Lower lobe of right lung (tissue), 2 donors: Measurements from ENCODE around the gene DKK2. TPM values are rescaled to one million over a fixed set of nuclear protein-coding genes. Genes with fewer than 3 reads are reported as not detected.

Experiments used
- ATAC-seq, 2 donors: fragments of 200-7000 bp; cut with Tn5 transposase; one replicate each; pipeline ENCODE4 v1.9.1; 2020 to 2022; ENCODE audit warnings: mild to moderate bottlenecking in 2 of 2, moderate library complexity in 2 of 2
- DNase-seq: peaks from one replicate; pipeline ENCODE4 v3.0.0-alpha.2; 2020
- H3K27ac ChIP-seq: fragments of 200-600 bp; one replicate; pipeline ENCODE4 v1.8.0; 2022
- H3K27me3 ChIP-seq: fragments of 200-600 bp; one replicate; pipeline ENCODE4 v1.8.0; 2022; ENCODE audit warnings: low read depth
- H3K36me3 ChIP-seq: fragments of 200-600 bp; one replicate; pipeline ENCODE4 v1.8.0; 2022; ENCODE audit warnings: mild to moderate bottlenecking
- H3K4me1 ChIP-seq: fragments of 200-600 bp; one replicate; pipeline ENCODE4 v1.8.0; 2022
- H3K4me3 ChIP-seq: fragments of 200-600 bp; one replicate; pipeline ENCODE4 v1.8.0; 2022; ENCODE audit warnings: mild to moderate bottlenecking
- H3K9me3 ChIP-seq: fragments of 200-600 bp; one replicate; pipeline ENCODE4 v1.8.0; 2022
- intact Hi-C: fragments of 100-400 bp; cut with DNase I; formaldehyde crosslinking; loops from one replicate; pipeline ENCODE4 v1.11.0; 2022
- total RNA-seq: library from RNA; stranded (reverse); fragmentation: NEBNext Ultra II Directional; extraction: Animal tissue kit (Norgen Biotek cat#: 25700); gene quantifications from one replicate; pipeline ENCODE4 v1.2.1, GENCODE V29; 2021
- TF ChIP-seq, protein P1 (sequence below): fragments of 200-600 bp; IDR thresholded peaks from one replicate; pipeline ENCODE4 v1.8.0; 2022; ENCODE audit warnings: antibody characterized with exemption, mild to moderate bottlenecking
- donor health status: DM: no; HTN: yes; CAD: no; lungs with severe emphysema.

The DKK2 gene
- total RNA-seq, 1 donor from 2014 or later, result 11.9 TPM

DNA sequence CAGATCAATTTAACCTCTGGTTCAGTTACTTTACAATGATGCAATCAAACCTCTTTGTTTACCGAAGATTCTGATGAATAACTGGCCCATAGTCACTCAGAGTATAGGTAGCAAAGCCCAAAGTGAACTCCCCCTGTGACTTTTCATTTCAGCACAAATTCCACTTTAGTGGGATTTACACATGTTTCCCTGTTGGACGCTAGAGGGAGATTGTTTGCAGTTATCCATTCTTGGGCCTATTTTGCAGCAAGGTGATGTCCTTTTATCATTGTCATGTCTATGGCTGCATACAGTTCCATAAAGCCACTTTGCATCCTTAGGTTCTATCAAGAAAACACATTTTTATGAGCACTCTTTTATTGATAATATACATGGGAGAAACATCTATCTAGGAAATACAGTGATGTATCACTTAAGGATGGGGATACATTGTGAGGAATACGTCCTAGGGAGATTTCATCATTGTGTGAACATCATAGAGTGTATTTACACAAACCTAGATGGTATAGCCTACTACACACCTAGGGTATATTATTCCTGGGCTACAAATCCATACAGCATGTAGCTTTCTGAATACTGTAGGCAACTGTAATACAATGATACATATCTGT is 14.5 kb upstream of the DKK2 start:
- Histone ChIP-seq H3K36me3 (no peaks in the 10 kb centered on the region), H3K27me3 (no peaks in the 10 kb centered on the region), H3K27ac (no peak overlapping the region), H3K4me1 (no peaks in the 10 kb centered on the region), H3K4me3 (no peak overlapping the region), H3K9me3 (no peaks in the 10 kb centered on the region)
- TF ChIP-seq, protein P1, sequence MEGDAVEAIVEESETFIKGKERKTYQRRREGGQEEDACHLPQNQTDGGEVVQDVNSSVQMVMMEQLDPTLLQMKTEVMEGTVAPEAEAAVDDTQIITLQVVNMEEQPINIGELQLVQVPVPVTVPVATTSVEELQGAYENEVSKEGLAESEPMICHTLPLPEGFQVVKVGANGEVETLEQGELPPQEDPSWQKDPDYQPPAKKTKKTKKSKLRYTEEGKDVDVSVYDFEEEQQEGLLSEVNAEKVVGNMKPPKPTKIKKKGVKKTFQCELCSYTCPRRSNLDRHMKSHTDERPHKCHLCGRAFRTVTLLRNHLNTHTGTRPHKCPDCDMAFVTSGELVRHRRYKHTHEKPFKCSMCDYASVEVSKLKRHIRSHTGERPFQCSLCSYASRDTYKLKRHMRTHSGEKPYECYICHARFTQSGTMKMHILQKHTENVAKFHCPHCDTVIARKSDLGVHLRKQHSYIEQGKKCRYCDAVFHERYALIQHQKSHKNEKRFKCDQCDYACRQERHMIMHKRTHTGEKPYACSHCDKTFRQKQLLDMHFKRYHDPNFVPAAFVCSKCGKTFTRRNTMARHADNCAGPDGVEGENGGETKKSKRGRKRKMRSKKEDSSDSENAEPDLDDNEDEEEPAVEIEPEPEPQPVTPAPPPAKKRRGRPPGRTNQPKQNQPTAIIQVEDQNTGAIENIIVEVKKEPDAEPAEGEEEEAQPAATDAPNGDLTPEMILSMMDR, result peak; percentile 54
- DNase-seq (no peak), ATAC-seq (no peak)
- intact Hi-C loops, result no loop called here

DNA sequence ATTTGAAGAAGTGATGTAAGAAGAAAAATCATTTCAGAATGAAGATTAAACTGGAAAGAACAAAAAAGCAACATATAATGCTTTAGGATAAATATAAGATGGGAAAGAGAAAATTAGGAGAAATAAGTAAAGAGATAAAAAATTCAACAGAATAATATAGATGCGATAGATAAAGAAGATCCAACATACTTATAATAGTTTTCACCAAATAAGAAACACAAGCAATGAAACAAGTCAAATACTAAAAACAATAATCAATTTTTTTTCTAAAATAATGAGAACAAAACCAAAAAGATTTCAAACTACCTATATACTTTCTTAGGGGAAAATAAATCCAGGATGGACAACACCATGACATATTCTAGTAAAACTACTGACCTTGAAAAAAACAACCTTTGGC is 10.1 kb upstream of the DKK2 start:
- Histone ChIP-seq H3K27me3 (no peaks in the 10 kb centered on the region), H3K27ac (no peak overlapping the region), H3K9me3 (no peaks in the 10 kb centered on the region), H3K36me3 (no peaks in the 10 kb centered on the region), H3K4me1 (no peaks in the 10 kb centered on the region), H3K4me3 (no peak overlapping the region)
- no peak for DNase-seq
- TF ChIP-seq, protein P1, result no peak
- ATAC-seq, result no peak
- intact Hi-C loops, result no loop called here

DNA sequence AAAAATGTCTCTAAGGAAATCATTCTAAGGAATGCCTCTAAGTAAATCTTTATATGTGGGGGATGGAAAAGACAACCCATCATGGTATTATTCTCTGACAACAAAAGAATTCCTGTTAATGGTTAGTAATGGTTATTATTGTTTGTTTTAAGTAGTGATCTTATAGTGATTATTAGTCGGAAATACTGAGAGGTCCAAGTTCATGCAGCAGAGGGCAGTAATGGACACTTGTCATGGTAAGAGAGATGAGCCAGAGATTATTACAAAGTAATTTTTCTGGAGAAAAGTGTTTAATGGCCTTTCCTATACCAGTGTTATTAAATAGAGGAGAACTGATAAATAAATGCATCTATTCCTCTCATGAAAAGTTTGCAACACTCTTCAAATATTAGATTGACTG is 8.1 kb upstream of the DKK2 start:
- Histone ChIP-seq H3K4me1 (no peaks in the 10 kb centered on the region), H3K27ac (no peak overlapping the region), H3K27me3 (peaks cover 5% of the 10 kb centered on the region), H3K4me3 (no peak overlapping the region), H3K9me3 (no peaks in the 10 kb centered on the region), H3K36me3 (no peaks in the 10 kb centered on the region)
- DNase-seq (no peak), ATAC-seq (no peak)
- TF ChIP-seq, protein P1, result no peak
- intact Hi-C loops, result no loop called here

GRCh38 chr4:107037199-107037584 is 1.1 kb upstream of the DKK2 start:
- H3K4me3 ChIP-seq, result peak overlapping the region; percentile 47
- peaks cover 32% of the 10 kb centered on the region for H3K4me1 ChIP-seq
- ATAC-seq (peak; percentile 58 to 64), DNase-seq (peak; percentile 49)
- no peak overlapping the region for H3K27ac ChIP-seq
- no peaks in the 10 kb centered on the region for H3K36me3 ChIP-seq
- H3K27me3 ChIP-seq, result peaks cover 66% of the 10 kb centered on the region
- H3K9me3 ChIP-seq, result no peaks in the 10 kb centered on the region
- TF ChIP-seq, protein P1, result peak; percentile 43
- intact Hi-C loops, result no loop called here

DNA sequence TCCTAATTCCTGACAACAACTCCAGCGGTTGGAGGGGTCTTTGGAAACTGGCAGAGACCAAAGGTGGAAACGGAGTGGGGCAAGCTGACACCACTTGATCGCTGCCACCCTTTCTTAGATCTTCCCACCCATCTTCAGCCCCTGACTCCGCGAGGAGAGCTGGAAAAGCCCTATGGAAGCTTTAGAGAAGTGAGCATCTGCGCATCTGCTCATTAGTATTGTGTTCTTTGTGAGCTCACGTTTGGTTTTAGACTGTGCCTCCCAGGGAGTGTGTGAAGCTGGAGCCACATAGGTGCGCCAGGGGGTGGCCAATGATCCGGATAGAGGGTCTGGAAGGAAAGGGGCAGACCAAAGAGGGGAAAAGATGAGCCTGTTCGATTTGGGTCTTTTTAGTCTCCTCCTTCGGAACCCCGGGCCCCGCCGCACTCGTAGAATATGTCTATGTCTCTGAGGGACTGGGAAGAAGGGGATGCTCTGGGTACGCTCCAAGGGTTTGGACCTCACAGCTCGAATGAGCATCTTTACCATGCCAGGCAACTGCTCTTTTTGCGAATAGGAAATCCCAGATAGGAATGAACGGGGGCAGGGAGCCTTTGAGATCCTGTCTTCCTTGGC is 578 bp upstream of the DKK2 start:
- Histone ChIP-seq H3K27ac (no peak overlapping the region), H3K4me3 (peak overlapping the region; percentile 47), H3K36me3 (no peaks in the 10 kb centered on the region), H3K4me1 (peaks cover 32% of the 10 kb centered on the region), H3K27me3 (peaks cover 66% of the 10 kb centered on the region), H3K9me3 (no peaks in the 10 kb centered on the region)
- intact Hi-C loops, result no loop called here
- ATAC-seq (peak in 1 of 2 donors; percentile 20), DNase-seq (no peak)
- TF ChIP-seq, protein P1, result no peak
